ENCODE measurements around the gene CDON. TPM values are rescaled to one million over a fixed set of nuclear protein-coding genes. Genes with fewer than 3 reads are reported as not detected.

Gene CDON
- total and polyA plus RNA-seq, 2 donors (not counting 3 experiments of a cell fraction or from before 2014, with no cell fraction given): 1.6 to 3.8 TPM

DNA sequence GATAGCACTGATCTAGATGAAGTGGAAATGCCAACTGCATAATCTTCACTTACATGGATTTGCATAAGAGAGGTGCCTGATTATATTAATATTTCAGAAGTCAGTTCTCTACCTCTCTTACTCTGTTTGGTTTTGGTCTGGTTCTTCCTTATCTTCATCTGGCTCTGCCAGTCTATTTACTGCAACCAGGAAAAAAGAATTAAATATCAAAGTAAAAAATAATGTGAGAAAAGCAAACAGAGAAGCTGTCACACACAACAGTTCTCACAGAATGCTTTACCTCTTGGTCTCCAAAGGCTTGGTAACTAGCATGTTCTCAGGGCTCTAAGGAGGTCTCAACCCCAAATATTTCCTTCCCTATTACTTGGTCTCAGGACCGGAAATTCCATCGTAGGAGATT is 110.1 kb downstream of the CDON start:
- H3K9ac ChIP-seq (replicated peaks; ENCODE audit: extremely low read depth, insufficient read depth, low read length): no peak overlapping the region
- intact Hi-C loops (cut with micrococcal nuclease): no loop called here

DNA sequence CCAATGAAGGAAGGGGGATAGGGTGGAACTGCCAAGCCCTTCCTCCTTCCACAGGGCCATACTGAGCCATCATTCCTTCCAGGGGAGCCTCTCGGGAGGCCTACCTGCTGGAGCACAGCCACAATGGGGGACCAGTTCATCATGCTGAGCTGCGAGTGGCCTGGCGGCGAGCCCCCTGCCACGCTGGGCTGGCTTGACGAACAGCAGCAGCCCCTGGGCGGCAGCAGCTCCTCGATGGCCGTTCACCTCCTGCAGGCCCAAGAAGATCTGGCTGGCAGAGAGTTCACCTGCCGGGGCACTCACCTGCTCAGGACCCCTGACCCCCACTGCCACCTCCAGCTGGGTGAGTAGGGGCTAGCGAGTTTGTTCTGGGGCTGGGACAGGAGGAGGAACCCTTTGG is 110.9 kb downstream of the CDON start:
- ChIA-PET POLR2A (no interaction called here), CTCF (interaction anchor here (0.9 kb wide), 1 partner anchor 10 kb away, joined by 4 read pairs; no protein-coding TSS in a partner anchor)
- BruUV-seq (replicated peaks): no TSS peak
- H3K79me2 ChIP-seq (ENCODE audit: control insufficient read depth, insufficient read depth, low read length): no peaks in the 10 kb centered on the region
- no peak overlapping the region for H3K4me3 ChIP-seq (replicated peaks in 1 of 3; ENCODE audit: insufficient read depth in 1 of 3, low read depth in 1 of 3, low read length in 3 of 3)
- H3K36me3 ChIP-seq (ENCODE audit: control insufficient read depth in 2 of 2, extremely low read depth in 1 of 2, insufficient read depth in 2 of 2, low read length in 2 of 2): no peaks in the 10 kb centered on the region
- TF ChIP-seq EZH2 (IDR thresholded peaks at IDR 0.05; ENCODE audit: borderline replicate concordance, low read depth, low read length, severe bottlenecking): no peak
- TF ChIP-seq GATA2 (IDR thresholded peaks at IDR 0.05; ENCODE audit: insufficient read depth, insufficient read length, low read depth, low read length): no peak
- TF ChIP-seq POLR2AphosphoS5 (IDR thresholded peaks at IDR 0.05; ENCODE audit: insufficient read depth, low read depth, low read length): no peak
- TF ChIP-seq FOS (IDR thresholded peaks at IDR 0.05; ENCODE audit: borderline replicate concordance, insufficient read depth, low read length): no peak
- TF ChIP-seq JUN (IDR thresholded peaks at IDR 0.05; ENCODE audit: borderline replicate concordance, insufficient read depth, insufficient read length, low read depth): no peak
- TF ChIP-seq, protein P1, sequence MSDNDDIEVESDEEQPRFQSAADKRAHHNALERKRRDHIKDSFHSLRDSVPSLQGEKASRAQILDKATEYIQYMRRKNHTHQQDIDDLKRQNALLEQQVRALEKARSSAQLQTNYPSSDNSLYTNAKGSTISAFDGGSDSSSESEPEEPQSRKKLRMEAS (IDR thresholded peaks at IDR 0.05; ENCODE audit: insufficient read depth, insufficient read length): no peak
- TF ChIP-seq MYC (IDR thresholded peaks at IDR 0.05; ENCODE audit: low read depth, low read length): no peak
- no peak for TF ChIP-seq POLR2A (IDR thresholded peaks at IDR 0.05; ENCODE audit: low read depth, low read length)
- TF ChIP-seq, protein P2, sequence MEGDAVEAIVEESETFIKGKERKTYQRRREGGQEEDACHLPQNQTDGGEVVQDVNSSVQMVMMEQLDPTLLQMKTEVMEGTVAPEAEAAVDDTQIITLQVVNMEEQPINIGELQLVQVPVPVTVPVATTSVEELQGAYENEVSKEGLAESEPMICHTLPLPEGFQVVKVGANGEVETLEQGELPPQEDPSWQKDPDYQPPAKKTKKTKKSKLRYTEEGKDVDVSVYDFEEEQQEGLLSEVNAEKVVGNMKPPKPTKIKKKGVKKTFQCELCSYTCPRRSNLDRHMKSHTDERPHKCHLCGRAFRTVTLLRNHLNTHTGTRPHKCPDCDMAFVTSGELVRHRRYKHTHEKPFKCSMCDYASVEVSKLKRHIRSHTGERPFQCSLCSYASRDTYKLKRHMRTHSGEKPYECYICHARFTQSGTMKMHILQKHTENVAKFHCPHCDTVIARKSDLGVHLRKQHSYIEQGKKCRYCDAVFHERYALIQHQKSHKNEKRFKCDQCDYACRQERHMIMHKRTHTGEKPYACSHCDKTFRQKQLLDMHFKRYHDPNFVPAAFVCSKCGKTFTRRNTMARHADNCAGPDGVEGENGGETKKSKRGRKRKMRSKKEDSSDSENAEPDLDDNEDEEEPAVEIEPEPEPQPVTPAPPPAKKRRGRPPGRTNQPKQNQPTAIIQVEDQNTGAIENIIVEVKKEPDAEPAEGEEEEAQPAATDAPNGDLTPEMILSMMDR (IDR thresholded peaks at IDR 0.05; ENCODE audit: extremely low read depth in 1 of 2, insufficient read depth in 1 of 2, low read depth in 1 of 2, low read length in 2 of 2): no peak
- H3K9me3 ChIP-seq (replicated peaks; ENCODE audit: control insufficient read depth, insufficient read depth, low read length): no peaks in the 10 kb centered on the region
- no peaks in the 10 kb centered on the region for H3K4me1 ChIP-seq (ENCODE audit: control insufficient read depth, extremely low read depth, insufficient read depth, low read length)
- intact Hi-C loops (cut with micrococcal nuclease): no loop called here
- H2AFZ ChIP-seq (ENCODE audit: low read depth, low read length): no peak overlapping the region
- dilution Hi-C loops (cut with MboI; ENCODE audit: extremely low pct_ligation_motif_present, low sequenced_read_pairs): no loop called here
- FAIRE-seq: no peak
- H3K4me2 ChIP-seq (ENCODE audit: insufficient read depth, low read length): no peak overlapping the region
- no peaks in the 10 kb centered on the region for H4K20me1 ChIP-seq (replicated peaks; ENCODE audit: control insufficient read depth, extremely low read depth, insufficient read depth, low read length)
- H3K27ac ChIP-seq (ENCODE audit: insufficient read depth, low read depth, low read length): no peak overlapping the region
- no peaks in the 10 kb centered on the region for H3K27me3 ChIP-seq (ENCODE audit: control insufficient read depth in 2 of 2, insufficient read depth in 2 of 2, low read length in 2 of 2)
- no peaks in the 10 kb centered on the region for H3K9me1 ChIP-seq (replicated peaks; ENCODE audit: control insufficient read depth, extremely low read depth, insufficient read depth, low read length)
- no peak overlapping the region for H3K9ac ChIP-seq (replicated peaks; ENCODE audit: extremely low read depth, insufficient read depth, low read length)
- DNase-seq (ENCODE audit: low read depth, low spot score): no peak

More for the DNA sequence above, 110.1 kb downstream of the CDON start:
- Histone ChIP-seq H2AFZ (ENCODE audit: low read depth, low read length) (no peak overlapping the region), H3K9me3 (replicated peaks; ENCODE audit: control insufficient read depth, insufficient read depth, low read length) (no peaks in the 10 kb centered on the region), H4K20me1 (replicated peaks; ENCODE audit: control insufficient read depth, extremely low read depth, insufficient read depth, low read length) (no peaks in the 10 kb centered on the region), H3K27ac (ENCODE audit: insufficient read depth, low read depth, low read length) (no peak overlapping the region), H3K4me2 (ENCODE audit: insufficient read depth, low read length) (no peak overlapping the region), H3K36me3 (ENCODE audit: control insufficient read depth in 2 of 2, extremely low read depth in 1 of 2, insufficient read depth in 2 of 2, low read length in 2 of 2) (no peaks in the 10 kb centered on the region), H3K4me1 (ENCODE audit: control insufficient read depth, extremely low read depth, insufficient read depth, low read length) (no peaks in the 10 kb centered on the region), H3K4me3 (replicated peaks in 1 of 3; ENCODE audit: insufficient read depth in 1 of 3, low read depth in 1 of 3, low read length in 3 of 3) (no peak overlapping the region), H3K27me3 (ENCODE audit: control insufficient read depth in 2 of 2, insufficient read depth in 2 of 2, low read length in 2 of 2) (no peaks in the 10 kb centered on the region), H3K79me2 (ENCODE audit: control insufficient read depth, insufficient read depth, low read length) (no peaks in the 10 kb centered on the region), H3K9me1 (replicated peaks; ENCODE audit: control insufficient read depth, extremely low read depth, insufficient read depth, low read length) (no peaks in the 10 kb centered on the region)
- DNase-seq (ENCODE audit: low read depth, low spot score): no peak
- no TSS peak for BruUV-seq (replicated peaks)
- CTCF ChIA-PET: interaction anchor here (0.9 kb wide), 1 partner anchor 10 kb away, joined by 4 read pairs; no protein-coding TSS in a partner anchor
- POLR2A ChIA-PET: no interaction called here
- no peak for TF ChIP-seq MYC (IDR thresholded peaks at IDR 0.05; ENCODE audit: low read depth, low read length)
- TF ChIP-seq, protein P1 (IDR thresholded peaks at IDR 0.05; ENCODE audit: insufficient read depth, insufficient read length): no peak
- TF ChIP-seq, protein P2 (IDR thresholded peaks at IDR 0.05; ENCODE audit: extremely low read depth in 1 of 2, insufficient read depth in 1 of 2, low read depth in 1 of 2, low read length in 2 of 2): no peak
- TF ChIP-seq FOS (IDR thresholded peaks at IDR 0.05; ENCODE audit: borderline replicate concordance, insufficient read depth, low read length): no peak
- no peak for TF ChIP-seq GATA2 (IDR thresholded peaks at IDR 0.05; ENCODE audit: insufficient read depth, insufficient read length, low read depth, low read length)
- no peak for TF ChIP-seq POLR2A (IDR thresholded peaks at IDR 0.05; ENCODE audit: low read depth, low read length)
- no peak for FAIRE-seq
- dilution Hi-C loops (cut with MboI; ENCODE audit: extremely low pct_ligation_motif_present, low sequenced_read_pairs): no loop called here
